ENCODE data around the gene LSP1.
A peak's percentile ranks its signal among the peaks of the same experiment; 100 is the strongest.

DNA sequence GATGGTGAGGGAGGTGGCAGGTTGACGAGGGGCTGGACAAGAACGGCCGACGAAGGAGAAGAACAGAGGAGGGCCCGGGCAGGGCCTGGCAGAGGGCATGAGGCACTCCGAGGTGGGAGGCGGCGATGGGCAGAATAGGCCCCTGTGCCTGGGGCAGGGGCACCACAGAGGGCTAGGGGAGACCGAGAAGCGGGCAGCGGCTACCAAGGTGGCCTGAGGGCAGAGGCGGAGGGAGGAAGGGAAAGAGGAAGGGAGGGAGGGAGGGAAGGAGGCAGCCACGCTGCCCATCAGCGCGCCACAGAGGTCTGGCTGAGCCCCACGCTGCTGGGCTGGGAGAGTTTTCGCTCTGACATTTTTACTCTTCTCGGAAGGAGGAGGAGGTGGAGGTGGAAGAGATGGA lies 11.3 kb downstream of the LSP1 start:
- TF ChIP-seq, protein P1, sequence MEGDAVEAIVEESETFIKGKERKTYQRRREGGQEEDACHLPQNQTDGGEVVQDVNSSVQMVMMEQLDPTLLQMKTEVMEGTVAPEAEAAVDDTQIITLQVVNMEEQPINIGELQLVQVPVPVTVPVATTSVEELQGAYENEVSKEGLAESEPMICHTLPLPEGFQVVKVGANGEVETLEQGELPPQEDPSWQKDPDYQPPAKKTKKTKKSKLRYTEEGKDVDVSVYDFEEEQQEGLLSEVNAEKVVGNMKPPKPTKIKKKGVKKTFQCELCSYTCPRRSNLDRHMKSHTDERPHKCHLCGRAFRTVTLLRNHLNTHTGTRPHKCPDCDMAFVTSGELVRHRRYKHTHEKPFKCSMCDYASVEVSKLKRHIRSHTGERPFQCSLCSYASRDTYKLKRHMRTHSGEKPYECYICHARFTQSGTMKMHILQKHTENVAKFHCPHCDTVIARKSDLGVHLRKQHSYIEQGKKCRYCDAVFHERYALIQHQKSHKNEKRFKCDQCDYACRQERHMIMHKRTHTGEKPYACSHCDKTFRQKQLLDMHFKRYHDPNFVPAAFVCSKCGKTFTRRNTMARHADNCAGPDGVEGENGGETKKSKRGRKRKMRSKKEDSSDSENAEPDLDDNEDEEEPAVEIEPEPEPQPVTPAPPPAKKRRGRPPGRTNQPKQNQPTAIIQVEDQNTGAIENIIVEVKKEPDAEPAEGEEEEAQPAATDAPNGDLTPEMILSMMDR (IDR thresholded peaks at IDR 0.05): no peak
- peak; percentile 30 to 33 for TF ChIP-seq POLR2A (IDR thresholded peaks at IDR 0.05)

Data from adrenal gland (tissue), 5 donors.